ENCODE results near the gene PIK3CA.

Gene PIK3CA

GRCh38 chr3:179260949-179261765 is 113.0 kb downstream of the PIK3CA start:
- peak; percentile 66 for DNase-seq (ENCODE audit: low read depth)
- TF ChIP-seq CTCF (IDR thresholded peaks at IDR 0.05; ENCODE audit: low read length, missing control alignments): no peak
- peak overlapping the region; percentile 60 for H3K4me3 ChIP-seq (replicated peaks; ENCODE audit: low read depth, low read length)

- TF ChIP-seq CTCF (IDR thresholded peaks at IDR 0.05; ENCODE audit: low read length, missing control alignments): no peak
- no peak for DNase-seq (ENCODE audit: low read depth)
- H3K4me3 ChIP-seq (replicated peaks; ENCODE audit: low read depth, low read length): no peak overlapping the region
These were observed 115.0 kb downstream of the PIK3CA start for GRCh38 chr3:179263134-179263533.

GRCh38 chr3:179264449-179264848 is 116.3 kb downstream of the PIK3CA start:
- no peak for TF ChIP-seq CTCF (IDR thresholded peaks at IDR 0.05; ENCODE audit: low read length, missing control alignments)
- H3K4me3 ChIP-seq (replicated peaks; ENCODE audit: low read depth, low read length): no peak overlapping the region
- DNase-seq (ENCODE audit: low read depth): no peak

- no peak for TF ChIP-seq CTCF (IDR thresholded peaks at IDR 0.05; ENCODE audit: low read length, missing control alignments)
- no peak for DNase-seq (ENCODE audit: low read depth)
- no peak overlapping the region for H3K4me3 ChIP-seq (replicated peaks; ENCODE audit: low read depth, low read length)
These were observed 116.9 kb downstream of the PIK3CA start for GRCh38 chr3:179265092-179265491.

GRCh38 chr3:179265875-179266274 is 117.7 kb downstream of the PIK3CA start:
- no peak overlapping the region for H3K4me3 ChIP-seq (replicated peaks; ENCODE audit: low read depth, low read length)
- no peak for TF ChIP-seq CTCF (IDR thresholded peaks at IDR 0.05; ENCODE audit: low read length, missing control alignments)
- DNase-seq (ENCODE audit: low read depth): no peak

- H3K4me3 ChIP-seq (replicated peaks; ENCODE audit: low read depth, low read length): no peak overlapping the region
These were observed 118.6 kb downstream of the PIK3CA start for GRCh38 chr3:179266701-179267211.

More at GRCh38 chr3:179266701-179267211, 118.6 kb downstream of the PIK3CA start:
- TF ChIP-seq CTCF (IDR thresholded peaks at IDR 0.05; ENCODE audit: low read length, missing control alignments): no peak
- DNase-seq (ENCODE audit: low read depth): no peak

Data from fibroblast of pulmonary artery (primary cell).